Epithelial cell of prostate (primary cell): ENCODE results near the gene MARCKS.

Experiments used
- DNase-seq: peaks from one replicate; pipeline ENCODE4 v3.0.0-alpha.2; 2011; ENCODE audit warnings: low read depth, low spot score
- H3K27ac ChIP-seq: fragments of 450-650 bp; 2 replicates; pipeline ENCODE4 v1.5.1; 2017; ENCODE audit warnings: mild to moderate bottlenecking

Gene MARCKS, protein sequence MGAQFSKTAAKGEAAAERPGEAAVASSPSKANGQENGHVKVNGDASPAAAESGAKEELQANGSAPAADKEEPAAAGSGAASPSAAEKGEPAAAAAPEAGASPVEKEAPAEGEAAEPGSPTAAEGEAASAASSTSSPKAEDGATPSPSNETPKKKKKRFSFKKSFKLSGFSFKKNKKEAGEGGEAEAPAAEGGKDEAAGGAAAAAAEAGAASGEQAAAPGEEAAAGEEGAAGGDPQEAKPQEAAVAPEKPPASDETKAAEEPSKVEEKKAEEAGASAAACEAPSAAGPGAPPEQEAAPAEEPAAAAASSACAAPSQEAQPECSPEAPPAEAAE

DNA sequence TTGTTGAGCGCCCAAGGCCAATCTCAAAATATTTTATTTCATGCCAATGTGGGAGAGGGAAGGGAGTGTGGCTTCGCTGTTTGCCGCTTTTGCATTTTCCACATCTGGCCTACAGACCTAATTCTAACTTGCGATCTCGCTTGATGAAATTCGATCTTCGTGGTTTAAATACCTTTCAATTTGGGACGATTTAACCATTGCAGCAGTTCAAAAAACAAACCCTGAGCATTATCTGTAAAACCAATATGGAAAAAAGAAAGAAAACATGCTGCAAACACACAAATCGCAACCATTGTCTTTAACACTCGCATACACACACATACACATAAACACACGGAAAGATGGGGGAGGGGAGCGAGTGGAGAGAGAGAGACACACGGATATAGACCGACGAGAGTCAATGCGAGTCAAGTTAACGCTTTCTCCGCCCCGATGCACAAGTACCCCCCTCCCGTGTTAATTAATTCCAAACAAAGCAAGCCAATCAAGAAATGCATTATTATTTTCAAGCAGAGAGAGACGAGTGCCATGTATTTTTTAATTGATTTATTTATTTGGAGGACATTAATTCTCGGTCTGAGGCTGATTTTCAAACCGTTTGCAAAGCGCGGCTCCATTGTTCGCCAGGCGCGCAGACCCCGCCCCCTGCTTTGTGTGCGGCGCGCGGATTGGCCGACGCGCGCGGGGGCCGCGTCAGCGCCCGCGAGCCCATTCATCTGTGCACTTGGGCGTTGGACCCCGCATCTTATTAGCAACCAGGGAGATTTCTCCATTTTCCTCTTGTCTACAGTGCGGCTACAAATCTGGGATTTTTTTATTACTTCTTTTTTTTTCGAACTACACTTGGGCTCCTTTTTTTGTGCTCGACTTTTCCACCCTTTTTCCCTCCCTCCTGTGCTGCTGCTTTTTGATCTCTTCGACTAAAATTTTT lies at the start of gene MARCKS:
Gene MARCKS, plus strand, starts transcription at position 721 of the 931 bp plus-strand sequence. CDS start 401 bp downstream, outside the sequence.
- H3K27ac ChIP-seq, result peak within 1 kb of the TSS; percentile 97
- peak; percentile 63 for DNase-seq

DNA sequence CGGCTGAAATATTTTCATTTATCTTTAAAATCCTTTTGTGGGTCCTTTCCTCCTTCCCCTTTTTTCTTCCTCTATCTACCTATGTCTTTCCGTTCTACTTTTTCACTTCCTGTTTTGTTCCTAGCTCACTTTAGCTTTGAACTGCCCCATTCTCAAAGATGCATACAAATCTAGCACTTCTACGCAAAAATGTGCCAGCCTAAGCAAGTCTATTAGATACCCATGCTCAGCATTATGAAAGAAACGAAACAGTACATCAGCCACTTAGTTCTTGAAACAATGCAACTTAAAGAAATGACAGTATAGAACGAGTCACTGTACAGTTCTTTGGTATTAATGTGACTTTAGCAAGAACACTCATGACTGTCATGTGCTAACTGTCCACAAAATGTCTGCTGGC lies 47.3 kb upstream of the MARCKS start:
- no peak for DNase-seq
- no peak overlapping the region for H3K27ac ChIP-seq

DNA sequence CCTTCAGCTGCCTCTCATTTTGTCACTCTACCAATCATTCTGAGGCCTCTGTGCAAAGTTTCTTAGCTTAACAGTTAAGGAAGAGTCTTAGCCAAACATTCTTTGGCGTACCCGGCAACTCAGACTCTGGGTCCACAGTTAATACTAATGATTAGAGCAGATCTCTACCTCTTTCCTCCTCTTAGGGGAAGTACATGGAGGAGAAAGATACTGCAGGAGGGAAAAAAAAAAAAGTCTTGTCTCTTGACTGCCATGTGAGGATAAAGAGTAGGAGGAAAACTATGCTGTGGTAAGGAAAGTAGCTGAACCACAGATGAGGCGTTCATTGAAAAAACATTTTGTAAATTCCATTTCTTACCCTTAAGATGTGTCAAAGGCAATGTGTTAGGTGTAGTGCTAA lies 44.0 kb upstream of the MARCKS start:
- no peak overlapping the region for H3K27ac ChIP-seq
- peak; percentile 6 for DNase-seq

DNA sequence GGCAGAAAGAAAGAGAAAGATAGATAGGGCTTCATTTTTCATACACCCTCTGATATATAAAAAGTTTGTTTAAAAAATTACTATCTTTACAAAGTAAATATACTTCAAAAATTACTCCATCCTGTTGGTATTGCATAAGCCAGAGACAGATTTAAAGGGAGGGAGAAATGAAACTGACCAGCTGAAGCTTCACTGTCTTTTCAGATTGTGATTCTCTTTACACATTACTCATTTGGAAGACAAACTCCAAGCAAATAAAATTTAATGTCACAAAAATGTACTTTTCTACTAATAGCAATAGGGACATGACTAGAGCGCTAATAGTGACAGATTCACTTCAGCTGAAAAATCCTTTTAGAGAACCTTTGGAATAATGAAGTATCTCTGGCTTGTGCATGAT lies 38.6 kb upstream of the MARCKS start:
- no peak overlapping the region for H3K27ac ChIP-seq
- DNase-seq, result no peak

DNA sequence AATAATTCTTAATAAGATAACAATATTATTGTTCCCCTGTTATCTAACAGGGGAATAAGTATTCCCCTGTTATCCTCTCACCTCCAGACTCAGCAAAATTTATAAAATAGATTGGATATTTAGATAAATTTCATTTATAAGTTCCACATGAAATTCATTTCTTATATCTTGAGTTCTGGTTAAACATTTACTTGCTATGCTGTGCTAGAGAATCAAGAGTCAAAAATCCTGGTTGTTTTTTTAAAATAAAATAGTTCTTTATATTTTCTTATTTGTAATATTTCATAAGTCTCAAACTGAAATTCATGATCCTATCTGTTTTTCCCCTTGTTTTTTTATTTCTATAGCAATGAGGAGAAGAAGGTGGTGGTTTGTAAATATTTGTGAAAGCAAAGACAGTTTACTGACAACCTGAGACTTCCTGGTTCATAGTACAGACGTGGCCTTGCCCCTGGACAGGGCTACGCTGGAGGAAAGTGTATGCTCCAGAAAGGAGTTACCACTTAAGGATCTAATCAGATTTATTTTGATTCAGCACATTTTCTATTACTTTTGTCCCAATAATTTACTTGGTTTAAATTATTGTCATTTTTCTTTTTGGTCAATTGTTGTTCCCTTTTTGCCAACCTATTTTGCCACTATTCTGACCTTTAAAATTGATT lies 37.8 kb upstream of the MARCKS start:
- H3K27ac ChIP-seq, result no peak overlapping the region
- DNase-seq, result no peak

DNA sequence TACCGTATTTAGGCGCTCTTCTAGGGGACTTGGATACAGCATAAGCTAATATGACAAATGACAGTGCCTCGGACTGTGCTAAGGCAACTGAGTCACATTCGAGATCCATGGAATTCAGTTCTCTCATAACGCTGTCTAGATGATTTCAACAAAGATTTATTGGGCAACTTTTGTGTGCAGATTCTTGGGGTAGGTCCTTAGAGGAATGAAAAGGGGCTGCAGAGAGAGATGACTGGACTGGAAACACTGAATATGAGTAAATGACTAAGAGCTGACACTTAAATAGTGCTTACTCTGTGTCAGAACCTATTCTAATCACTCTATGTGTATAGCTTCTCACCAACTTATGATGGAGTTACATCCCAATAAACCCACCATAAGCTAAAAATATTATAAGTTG lies 36.4 kb upstream of the MARCKS start:
- H3K27ac ChIP-seq, result no peak overlapping the region
- DNase-seq, result no peak

DNA sequence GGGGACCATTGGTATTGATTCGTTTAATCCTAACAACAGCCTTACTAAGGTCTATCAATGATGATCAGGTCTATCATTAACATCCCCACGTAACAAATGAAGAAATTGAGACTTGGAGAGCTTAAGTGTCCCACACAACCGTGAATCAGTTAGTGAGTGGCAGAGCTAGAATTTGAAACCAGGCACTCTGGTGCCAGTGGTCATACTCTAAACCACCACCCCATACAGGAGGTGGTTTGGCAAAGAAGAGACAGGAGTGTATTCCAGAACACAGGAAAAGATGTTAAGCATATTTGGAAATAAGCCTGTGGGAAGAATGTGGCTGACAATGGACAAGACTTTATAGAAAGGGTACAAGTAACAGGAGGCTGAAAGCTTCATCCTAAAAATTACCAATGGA lies 35.7 kb upstream of the MARCKS start:
- no peak overlapping the region for H3K27ac ChIP-seq
- DNase-seq, result no peak

DNA sequence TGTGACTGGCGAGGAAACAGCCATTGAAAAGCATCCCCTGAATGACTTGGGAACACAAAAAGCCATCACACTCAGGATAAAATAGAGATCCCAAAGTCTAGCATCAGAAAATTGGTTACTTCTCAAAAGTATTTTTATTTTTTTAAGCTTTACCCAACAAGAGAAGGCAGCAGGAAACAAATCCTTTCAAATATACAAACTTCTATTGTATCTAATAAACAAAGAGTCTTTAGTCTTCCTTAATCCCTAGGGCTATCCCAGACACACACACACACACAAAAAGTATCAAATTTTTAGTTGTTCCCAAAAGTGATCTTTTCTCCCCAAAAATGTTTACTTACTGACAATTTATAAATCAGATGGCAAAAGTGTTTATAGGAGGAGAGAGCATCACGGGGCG lies 33.2 kb upstream of the MARCKS start:
- no peak for DNase-seq
- H3K27ac ChIP-seq, result no peak overlapping the region

DNA sequence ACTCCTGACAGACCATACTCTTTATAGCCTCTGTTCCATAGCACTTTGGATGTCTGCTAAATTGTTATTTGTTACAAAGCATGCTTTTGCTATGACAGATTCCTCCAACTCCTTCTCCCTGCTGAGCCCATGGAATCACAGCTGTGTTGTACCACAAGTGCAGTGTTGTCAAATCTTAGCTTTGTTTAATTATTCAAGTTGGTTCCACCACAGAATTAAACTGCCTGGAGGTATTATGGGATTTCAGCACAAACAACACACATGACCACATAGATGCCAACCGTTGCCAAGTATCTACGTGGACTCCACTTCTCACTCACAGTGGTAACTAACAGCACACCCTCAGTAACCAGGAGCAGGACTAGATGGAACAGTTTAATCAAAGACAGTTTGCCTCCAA lies 32.7 kb upstream of the MARCKS start:
- DNase-seq, result no peak

DNA sequence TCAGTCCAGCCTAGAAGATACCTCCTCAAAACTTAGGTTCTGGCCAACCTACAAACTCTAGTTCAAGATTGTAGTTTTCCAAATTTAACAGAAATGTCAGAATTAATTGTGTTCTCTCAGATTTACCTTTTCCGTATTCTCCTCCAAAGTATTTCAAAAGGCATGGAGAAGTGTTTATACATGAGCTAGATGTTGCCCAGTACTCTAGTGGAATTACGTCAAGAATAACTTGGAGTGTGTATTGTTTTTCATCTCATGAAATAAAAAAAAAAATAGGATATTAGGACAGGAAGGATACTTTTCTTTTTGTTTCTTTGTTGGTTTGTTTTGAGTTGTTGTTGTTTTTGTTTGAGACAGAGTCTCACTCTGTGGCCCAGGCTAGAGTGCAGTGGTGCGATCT lies 32.3 kb upstream of the MARCKS start:
- DNase-seq, result no peak
- H3K27ac ChIP-seq, result no peak overlapping the region

More for the DNA sequence above, 32.7 kb upstream of the MARCKS start:
- no peak overlapping the region for H3K27ac ChIP-seq

DNA sequence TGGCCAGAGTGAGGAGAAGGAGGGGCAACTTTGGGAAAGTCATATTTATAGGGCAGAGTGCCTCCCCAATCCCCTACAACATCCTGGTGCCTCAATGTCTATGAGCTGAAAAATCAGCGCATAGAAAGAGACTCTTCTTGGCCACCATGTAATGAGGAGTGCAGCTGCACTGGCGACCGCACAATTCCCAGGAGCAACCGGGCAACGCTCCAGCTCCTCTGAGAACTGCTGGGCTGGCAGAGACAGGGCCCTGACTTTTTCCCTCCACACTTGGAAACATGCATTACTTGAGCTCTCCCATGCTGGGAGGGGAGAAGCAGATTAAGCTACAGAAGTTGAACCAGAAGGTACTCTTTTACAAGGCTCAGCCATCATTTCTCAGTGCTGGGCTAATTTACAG lies 31.4 kb upstream of the MARCKS start:
- DNase-seq, result no peak
- no peak overlapping the region for H3K27ac ChIP-seq

DNA sequence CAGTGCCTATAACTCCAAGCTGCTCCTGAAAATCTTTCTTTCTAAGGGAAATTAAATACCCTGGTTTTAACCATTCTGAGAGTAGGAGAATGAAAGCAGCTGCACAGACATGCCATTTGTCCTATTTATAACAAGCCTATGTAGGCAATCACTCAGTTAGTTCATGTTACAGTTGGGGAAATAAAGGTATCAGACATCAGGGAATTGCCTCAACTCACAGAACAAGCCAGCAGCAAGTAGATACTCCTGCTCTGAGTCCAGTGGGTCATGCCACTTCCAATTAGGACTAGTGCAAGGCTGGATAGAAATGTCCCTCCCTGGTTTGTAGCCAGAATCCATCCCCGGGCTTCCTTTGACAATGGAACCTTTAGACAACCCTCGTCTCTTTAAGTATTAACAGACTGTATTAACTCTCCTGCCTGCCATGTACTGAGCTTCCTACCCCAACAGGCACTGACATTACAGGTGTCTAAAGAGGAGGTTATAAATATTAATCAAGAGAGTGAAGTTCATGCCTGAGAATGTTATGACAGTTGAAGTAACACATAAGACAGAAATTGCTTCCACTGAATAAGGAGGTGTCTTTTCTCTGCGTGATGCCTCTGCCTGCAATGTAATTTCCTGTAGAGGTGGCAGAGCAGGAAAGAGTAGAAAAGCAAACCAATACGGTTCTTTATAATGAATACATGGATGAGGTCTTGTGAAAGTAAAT lies 28.0 kb upstream of the MARCKS start:
- no peak for DNase-seq
- no peak overlapping the region for H3K27ac ChIP-seq

DNA sequence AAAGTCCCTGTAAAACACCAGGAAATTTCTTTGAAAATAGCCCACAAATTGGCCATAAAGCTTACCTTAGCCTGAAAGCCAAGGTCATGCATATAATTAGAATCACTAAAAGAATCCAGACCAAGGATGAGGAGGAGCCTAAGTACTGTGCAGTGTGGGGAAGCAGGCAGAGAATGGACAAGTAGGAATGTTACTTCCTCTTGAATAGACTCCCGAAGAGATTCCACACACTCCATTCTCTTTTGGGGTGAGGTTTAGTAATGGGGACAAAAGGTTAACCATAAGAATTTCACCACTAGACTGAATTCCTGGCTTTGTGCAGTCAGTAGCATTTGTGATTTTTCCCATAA lies 27.5 kb upstream of the MARCKS start:
- no peak overlapping the region for H3K27ac ChIP-seq
- no peak for DNase-seq

DNA sequence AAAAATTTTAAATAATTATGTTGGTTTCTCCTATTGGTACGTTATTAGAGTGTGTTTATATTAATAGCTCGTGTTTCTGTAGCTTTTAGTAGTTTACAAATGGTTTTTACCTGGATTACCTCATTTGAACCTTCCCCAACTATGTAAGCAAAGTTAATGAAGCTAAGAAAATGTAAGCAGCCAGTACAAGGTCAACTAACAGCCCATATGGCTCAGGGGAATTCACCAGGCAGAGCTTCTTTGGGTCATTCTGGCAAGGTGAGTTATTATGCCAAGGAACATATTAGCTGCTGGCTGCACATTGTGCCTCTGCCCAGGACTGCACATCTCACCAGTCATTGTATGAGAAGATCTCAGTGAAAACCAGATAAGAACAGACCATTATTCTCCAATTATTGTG lies 27.0 kb upstream of the MARCKS start:
- no peak overlapping the region for H3K27ac ChIP-seq
- no peak for DNase-seq

DNA sequence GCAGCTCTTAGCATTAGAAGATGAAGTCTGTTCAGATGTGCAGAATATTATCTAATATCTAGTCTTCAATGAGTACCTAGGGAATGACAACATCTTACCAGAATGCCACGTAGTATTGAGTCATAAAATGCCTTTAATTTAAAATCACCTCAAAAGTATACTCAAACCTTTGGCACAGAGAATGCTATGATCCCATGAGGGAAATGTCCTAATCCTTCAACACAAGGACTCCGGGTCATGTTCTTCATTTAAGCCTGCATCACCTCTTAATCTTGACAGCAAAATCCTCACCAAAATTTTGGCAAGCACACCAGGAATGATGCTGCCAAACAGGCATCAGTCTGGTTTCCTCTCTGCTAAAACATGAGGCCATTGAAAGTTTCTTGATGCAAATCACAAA lies 23.6 kb upstream of the MARCKS start:
- no peak for DNase-seq
- no peak overlapping the region for H3K27ac ChIP-seq

DNA sequence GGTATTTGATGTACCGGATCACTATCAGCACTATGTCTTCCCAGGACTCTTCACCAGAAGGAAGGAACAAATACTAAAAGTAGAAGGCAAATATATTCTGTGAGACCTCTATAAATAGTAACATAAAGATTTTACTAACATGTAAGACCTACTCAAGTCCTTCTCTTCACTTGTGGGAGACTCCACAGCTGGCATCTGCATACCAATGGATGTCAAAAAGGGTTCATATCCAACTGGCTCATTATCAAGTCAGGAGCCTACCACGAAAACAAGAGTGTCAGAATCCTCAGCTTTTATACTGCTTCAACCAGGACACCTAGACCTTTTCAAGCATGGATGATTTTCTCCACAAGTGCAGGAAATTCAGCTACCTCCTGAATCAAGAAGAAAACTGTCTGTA lies 20.0 kb upstream of the MARCKS start:
- DNase-seq, result no peak
- no peak overlapping the region for H3K27ac ChIP-seq

DNA sequence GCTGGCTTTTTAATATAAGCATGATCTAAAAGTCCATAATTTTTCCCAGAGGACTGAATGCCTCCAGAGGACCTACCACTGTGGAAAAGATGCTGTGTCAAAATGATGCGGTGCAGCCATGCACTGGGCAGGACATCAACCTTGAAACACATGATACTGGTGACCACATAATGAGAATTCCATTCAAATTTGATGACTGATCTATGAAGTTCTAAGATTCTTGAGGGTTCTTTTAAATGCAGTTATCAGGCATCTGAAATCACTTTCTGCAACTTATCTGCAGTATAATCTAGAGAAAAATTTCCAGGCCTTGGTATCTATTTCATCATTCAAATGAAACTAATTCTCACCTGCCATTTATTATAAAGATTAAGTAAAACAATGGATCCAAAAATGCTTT lies 15.0 kb upstream of the MARCKS start:
- no peak for DNase-seq
- no peak overlapping the region for H3K27ac ChIP-seq

DNA sequence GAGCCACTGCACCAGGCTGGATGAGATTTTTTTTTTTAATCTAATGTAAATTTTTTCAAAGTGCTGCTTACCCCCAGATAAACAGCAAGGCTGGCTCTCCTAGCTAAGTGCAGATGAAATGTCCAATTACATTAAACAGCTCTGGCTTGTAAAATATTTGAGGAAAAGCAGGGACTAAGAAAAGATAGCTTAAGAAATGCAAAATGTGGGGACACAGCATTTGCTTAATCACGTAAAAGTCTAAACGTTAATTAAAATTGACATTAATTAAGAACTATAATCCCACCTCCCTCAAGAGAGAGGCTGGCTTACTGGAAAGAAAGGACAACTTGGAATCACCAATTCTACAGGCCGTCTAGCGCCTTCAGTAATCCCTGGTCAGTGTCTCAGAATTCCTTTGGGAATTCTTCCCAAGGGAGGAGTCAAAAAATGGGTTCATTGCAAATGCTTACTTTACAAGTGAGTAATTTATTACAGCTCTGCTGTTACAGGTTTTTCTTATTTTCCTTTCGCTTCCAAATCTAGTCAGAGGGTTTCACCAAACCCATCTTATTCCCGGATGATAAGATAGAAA lies 13.6 kb upstream of the MARCKS start:
- no peak overlapping the region for H3K27ac ChIP-seq
- DNase-seq, result no peak

DNA sequence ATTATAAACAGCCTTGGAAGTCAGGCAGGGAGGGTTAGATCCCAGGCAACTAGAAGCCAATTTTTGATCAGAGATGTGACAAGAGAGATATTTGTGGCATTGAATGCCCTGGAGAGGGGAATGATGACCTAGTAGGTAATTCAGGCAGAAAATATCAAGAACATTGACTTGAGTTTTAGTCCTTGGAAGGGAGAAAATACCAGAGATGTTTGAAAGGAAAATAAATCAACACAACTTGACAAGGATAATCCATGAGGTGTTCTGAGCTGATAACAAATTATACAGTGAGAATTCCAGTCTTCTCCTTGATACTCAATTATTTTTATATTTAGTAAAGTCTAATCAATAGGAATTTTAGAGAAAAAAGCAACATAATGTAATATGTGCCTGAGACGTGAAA lies 10.6 kb upstream of the MARCKS start:
- H3K27ac ChIP-seq, result no peak overlapping the region
- DNase-seq, result no peak

DNA sequence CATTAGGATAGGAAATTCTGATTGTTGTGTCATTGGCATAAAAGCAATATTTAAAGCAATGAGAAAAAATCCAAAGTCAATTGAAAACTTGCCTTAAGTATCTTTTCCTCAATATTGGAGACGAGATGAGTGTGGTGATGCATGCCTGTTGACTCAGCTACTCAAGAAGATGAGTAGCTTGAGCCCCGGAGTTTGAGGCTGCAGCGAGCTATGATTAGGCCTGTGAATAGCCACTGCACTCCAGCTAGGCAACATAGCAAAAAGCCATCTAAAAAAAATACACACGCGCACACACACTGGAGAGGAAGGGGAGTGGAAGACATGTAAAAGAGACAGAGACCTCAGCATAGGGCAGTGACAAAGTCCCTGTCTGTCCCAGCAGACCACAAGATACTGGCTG lies 9.7 kb upstream of the MARCKS start:
- H3K27ac ChIP-seq, result no peak overlapping the region
- DNase-seq, result no peak
